HL-60 (cell line): Measurements from ENCODE around the gene TM4SF1.

ENCODE experiments used
- DNase-seq, 2 experiments: peaks; one replicate each; pipeline ENCODE4 v3.0.0-alpha.2; 2010 to 2020; ENCODE audit warnings: low read depth in 1 of 2, low spot score in 1 of 2
- H3K27ac ChIP-seq: fragments of 250-450 bp; sonication (Bioruptor Pico); replicated peaks from 2 replicates; pipeline ENCODE4 v1.5.1; 2020; ENCODE audit warnings: mild to moderate bottlenecking, moderate library complexity
- H3K27me3 ChIP-seq: fragments of 250-450 bp; sonication (Bioruptor Pico); 2 replicates; pipeline ENCODE4 v1.5.1; 2021; ENCODE audit warnings: mild to moderate bottlenecking, moderate library complexity; ENCODE audit not compliant: insufficient read depth, poor library complexity, severe bottlenecking
- H3K4me3 ChIP-seq: replicated peaks from 2 replicates; pipeline ENCODE4 v1.5.1; 2011; ENCODE audit warnings: mild to moderate bottlenecking, control low read depth, low read length; ENCODE audit not compliant: insufficient read depth
- GABPA ChIP-seq: IDR thresholded peaks from 2 replicates; pipeline ENCODE4 v1.6.1; 2012; ENCODE audit warnings: low read depth
- POLR2AphosphoS5 ChIP-seq: IDR thresholded peaks from 2 replicates; pipeline ENCODE4 v1.6.1; 2012; ENCODE audit warnings: low read depth
- SPI1 ChIP-seq: IDR thresholded peaks from 2 replicates; pipeline ENCODE4 v1.6.1; 2012; ENCODE audit warnings: low read depth, mild to moderate bottlenecking, borderline replicate concordance
- TF ChIP-seq, protein P1 (sequence below): IDR thresholded peaks from 2 replicates; pipeline ENCODE4 v1.6.1; 2012; ENCODE audit warnings: low read depth; ENCODE audit not compliant: insufficient replicate concordance
- TF ChIP-seq, protein P2 (sequence below): IDR thresholded peaks from one replicate; pipeline ENCODE4 v1.5.1; 2011; ENCODE audit warnings: low read length, control low read depth, inconsistent platforms; ENCODE audit not compliant: insufficient read depth

The TM4SF1 gene

DNA sequence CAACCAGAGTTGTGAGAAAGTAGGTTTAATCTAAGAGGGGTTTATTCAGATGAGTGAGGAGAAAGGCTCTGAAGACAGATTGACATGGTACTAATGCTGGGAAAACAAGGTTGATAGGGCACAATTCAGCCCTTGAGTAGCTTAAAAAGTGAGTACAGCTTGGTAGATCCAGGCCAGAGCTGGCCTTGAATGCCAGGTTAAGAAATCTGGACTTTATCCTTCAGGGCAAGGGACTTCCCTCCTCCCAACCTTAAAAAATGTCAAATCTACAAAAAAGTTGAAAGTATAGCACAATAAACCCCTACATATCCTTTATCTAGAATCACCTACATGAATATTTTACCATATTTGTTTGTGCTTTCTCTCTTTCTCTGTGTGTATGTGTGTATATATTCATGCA, 51.9 kb downstream of the TM4SF1 start:
- no peak for DNase-seq
- H3K27me3 ChIP-seq, result peaks cover 9% of the 10 kb centered on the region
- H3K4me3 ChIP-seq, result no peak overlapping the region
- no peak overlapping the region for H3K27ac ChIP-seq
- TF ChIP-seq, protein P1, sequence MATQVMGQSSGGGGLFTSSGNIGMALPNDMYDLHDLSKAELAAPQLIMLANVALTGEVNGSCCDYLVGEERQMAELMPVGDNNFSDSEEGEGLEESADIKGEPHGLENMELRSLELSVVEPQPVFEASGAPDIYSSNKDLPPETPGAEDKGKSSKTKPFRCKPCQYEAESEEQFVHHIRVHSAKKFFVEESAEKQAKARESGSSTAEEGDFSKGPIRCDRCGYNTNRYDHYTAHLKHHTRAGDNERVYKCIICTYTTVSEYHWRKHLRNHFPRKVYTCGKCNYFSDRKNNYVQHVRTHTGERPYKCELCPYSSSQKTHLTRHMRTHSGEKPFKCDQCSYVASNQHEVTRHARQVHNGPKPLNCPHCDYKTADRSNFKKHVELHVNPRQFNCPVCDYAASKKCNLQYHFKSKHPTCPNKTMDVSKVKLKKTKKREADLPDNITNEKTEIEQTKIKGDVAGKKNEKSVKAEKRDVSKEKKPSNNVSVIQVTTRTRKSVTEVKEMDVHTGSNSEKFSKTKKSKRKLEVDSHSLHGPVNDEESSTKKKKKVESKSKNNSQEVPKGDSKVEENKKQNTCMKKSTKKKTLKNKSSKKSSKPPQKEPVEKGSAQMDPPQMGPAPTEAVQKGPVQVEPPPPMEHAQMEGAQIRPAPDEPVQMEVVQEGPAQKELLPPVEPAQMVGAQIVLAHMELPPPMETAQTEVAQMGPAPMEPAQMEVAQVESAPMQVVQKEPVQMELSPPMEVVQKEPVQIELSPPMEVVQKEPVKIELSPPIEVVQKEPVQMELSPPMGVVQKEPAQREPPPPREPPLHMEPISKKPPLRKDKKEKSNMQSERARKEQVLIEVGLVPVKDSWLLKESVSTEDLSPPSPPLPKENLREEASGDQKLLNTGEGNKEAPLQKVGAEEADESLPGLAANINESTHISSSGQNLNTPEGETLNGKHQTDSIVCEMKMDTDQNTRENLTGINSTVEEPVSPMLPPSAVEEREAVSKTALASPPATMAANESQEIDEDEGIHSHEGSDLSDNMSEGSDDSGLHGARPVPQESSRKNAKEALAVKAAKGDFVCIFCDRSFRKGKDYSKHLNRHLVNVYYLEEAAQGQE, result no peak
- no peak for TF ChIP-seq POLR2AphosphoS5
- no peak for TF ChIP-seq GABPA
- no peak for TF ChIP-seq SPI1
- TF ChIP-seq, protein P2, sequence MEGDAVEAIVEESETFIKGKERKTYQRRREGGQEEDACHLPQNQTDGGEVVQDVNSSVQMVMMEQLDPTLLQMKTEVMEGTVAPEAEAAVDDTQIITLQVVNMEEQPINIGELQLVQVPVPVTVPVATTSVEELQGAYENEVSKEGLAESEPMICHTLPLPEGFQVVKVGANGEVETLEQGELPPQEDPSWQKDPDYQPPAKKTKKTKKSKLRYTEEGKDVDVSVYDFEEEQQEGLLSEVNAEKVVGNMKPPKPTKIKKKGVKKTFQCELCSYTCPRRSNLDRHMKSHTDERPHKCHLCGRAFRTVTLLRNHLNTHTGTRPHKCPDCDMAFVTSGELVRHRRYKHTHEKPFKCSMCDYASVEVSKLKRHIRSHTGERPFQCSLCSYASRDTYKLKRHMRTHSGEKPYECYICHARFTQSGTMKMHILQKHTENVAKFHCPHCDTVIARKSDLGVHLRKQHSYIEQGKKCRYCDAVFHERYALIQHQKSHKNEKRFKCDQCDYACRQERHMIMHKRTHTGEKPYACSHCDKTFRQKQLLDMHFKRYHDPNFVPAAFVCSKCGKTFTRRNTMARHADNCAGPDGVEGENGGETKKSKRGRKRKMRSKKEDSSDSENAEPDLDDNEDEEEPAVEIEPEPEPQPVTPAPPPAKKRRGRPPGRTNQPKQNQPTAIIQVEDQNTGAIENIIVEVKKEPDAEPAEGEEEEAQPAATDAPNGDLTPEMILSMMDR, result no peak

DNA sequence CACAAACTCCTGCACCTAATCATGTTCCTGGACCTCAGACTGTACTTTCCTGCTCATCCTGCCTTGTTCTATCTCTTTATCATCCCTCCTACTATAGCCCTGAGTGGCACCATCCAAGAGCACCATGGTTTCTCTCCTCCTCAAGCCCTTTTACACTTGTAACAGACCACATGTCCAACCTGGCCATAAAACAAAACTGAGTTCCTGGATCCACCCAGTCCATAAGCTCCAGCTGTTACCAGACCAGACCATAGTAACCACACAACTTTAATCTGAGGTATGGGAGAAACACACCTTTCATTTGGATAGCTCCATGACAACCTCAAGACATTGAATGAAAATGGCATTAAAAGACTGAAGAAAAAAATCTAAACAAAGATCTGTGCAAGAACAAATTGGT, 53.1 kb downstream of the TM4SF1 start:
- Histone ChIP-seq H3K27me3 (peaks cover 9% of the 10 kb centered on the region), H3K4me3 (no peak overlapping the region), H3K27ac (no peak overlapping the region)
- DNase-seq, result no peak
- no peak for TF ChIP-seq GABPA
- TF ChIP-seq, protein P1, result no peak
- no peak for TF ChIP-seq SPI1
- TF ChIP-seq, protein P2, result no peak
- no peak for TF ChIP-seq POLR2AphosphoS5

DNA sequence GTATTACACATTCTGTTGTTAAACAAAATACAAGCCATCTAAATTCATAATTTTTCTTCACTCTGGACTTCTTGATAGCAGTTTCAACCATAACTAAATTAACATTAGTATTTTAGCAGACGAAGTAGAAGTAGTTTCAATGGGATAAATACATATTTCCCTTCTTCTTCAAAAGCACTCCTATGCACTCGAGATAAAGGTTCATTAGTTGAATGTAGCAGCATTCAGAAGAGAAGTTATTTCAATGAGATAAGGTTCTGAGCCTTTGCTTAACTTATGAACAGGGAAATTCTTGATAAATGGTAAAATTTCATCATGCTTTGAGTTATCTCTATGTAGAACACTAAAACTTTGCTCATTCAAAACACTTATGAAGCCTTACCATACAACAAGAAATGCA, 55.8 kb downstream of the TM4SF1 start:
- DNase-seq, result no peak
- Histone ChIP-seq H3K4me3 (no peak overlapping the region), H3K27ac (no peak overlapping the region), H3K27me3 (peaks cover 9% of the 10 kb centered on the region)
- TF ChIP-seq POLR2AphosphoS5 (no peak), GABPA (no peak), SPI1 (no peak)
- TF ChIP-seq, protein P1, result no peak
- TF ChIP-seq, protein P2, result no peak
